Heart right ventricle (tissue), 16 donors: ENCODE data around the gene IRS4. TPM values are rescaled to one million over a fixed set of nuclear protein-coding genes. Genes with fewer than 3 reads are reported as not detected.
A peak's percentile ranks its signal among the peaks of the same experiment; 100 is the strongest.

Experiments used
- ATAC-seq, 8 donors: fragments of 200-7000 bp; cut with Tn5 transposase; one replicate each; pipeline ENCODE4 v1.9.1; 2020; ENCODE audit warnings: mild to moderate bottlenecking in 8 of 8, moderate library complexity in 8 of 8, moderate number of reproducible peaks in 1 of 8
- DNase-seq, 2 donors: peaks; one replicate each; pipeline ENCODE4 v3.0.0-alpha.2; 2020
- H3K27ac ChIP-seq, 10 donors: fragments of 200-600 bp; sonication (generic) in 2 of 10; one replicate each; pipeline versions ENCODE4 v1.5.0 to v1.8.0; 2020 to 2022; ENCODE audit warnings: mild to moderate bottlenecking in 3 of 10
- H3K27me3 ChIP-seq, 7 donors: fragments of 200-600 bp; one replicate each; pipeline ENCODE4 v1.8.0; 2021 to 2022; ENCODE audit warnings: mild to moderate bottlenecking in 2 of 7
- H3K36me3 ChIP-seq, 9 donors: fragments of 200-600 bp; sonication (generic) in 1 of 9; one replicate each; pipeline versions ENCODE4 v1.5.0 to v1.8.0; 2020 to 2022; ENCODE audit warnings: mild to moderate bottlenecking in 2 of 9
- H3K4me1 ChIP-seq, 9 donors: fragments of 200-600 bp; sonication (generic) in 1 of 9; one replicate each; pipeline versions ENCODE4 v1.5.0 to v1.8.0; 2020 to 2022; ENCODE audit warnings: mild to moderate bottlenecking in 4 of 9
- H3K4me3 ChIP-seq, 10 donors: fragments of 200-600 bp; sonication (generic) in 2 of 10; one replicate each; pipeline versions ENCODE4 v1.5.0 to v1.8.0; 2020 to 2022; ENCODE audit warnings: mild to moderate bottlenecking in 7 of 10, moderate library complexity in 2 of 10
- H3K9me3 ChIP-seq, 11 donors: fragments of 200-600 bp in 10 of 11; sonication (generic) in 2 of 11; one replicate each; pipeline versions ENCODE4 v1.5.0 to v1.8.0; 2013 to 2022; ENCODE audit warnings: mild to moderate bottlenecking in 2 of 11, control low read depth in 1 of 11, moderate library complexity in 1 of 11
- WGBS, 2 donors: extraction: QIAGEN DNeasy Blood & Tissue Kit; methylation state at CpG; one replicate each; pipeline ENCODE4 v1.1.7; 2013; ENCODE audit warnings: inconsistent platforms in 1 of 2; 5-methylcytosine and 5-hydroxymethylcytosine counted together
- intact Hi-C, 10 donors: fragments of 100-400 bp; cut with DNase I; formaldehyde crosslinking; loops; one replicate each; pipeline versions ENCODE4 v1.11.1 to v1.14.2; 2022
- polyA plus RNA-seq, 2 donors: library from polyadenylated mRNA; stranded (reverse); fragments of 200-250 nt; gene quantifications; one replicate each; pipeline ENCODE4 v1.2.3, GENCODE V29; 2013
- total RNA-seq, 10 donors: library from RNA; stranded (reverse); fragmentation: NEBNext Ultra II Directional in 3 of 10; extraction: Animal tissue kit (Norgen Biotek cat#: 25700) in 3 of 10; gene quantifications; one replicate each; pipeline versions ENCODE4 v1.2.1 to v1.2.4, GENCODE V29; 2021 to 2023
- TF ChIP-seq, protein P1 (sequence below), 9 donors: fragments of 200-600 bp; sonication (generic) in 2 of 9; IDR thresholded peaks; one replicate each; pipeline versions ENCODE4 v1.5.0 to v1.8.0; 2021 to 2022; ENCODE audit warnings: antibody characterized with exemption in 9 of 9, mild to moderate bottlenecking in 5 of 9, moderate library complexity in 1 of 9
- donor health status: Arrhythmogenic right ventricular cardiomyopathy.
- donor health status: ischemic (EF 13 %, LVEDD 7.1; RV severe dilation, severe dysfunction).
- donor health status: healthy with polysubstance abuse.
- donor health status: DM: no; HTN: yes; CAD: no.
- donor health status: DM: no; HTN: no; CAD: no.
- donor health status: ischemic (EF 25% LVEDD 6.9; RV normal size, moderate dysfunction).
- donor health status: ischemic (EF 25% LVEDD 5.7; RV mildly dilated, moderate dysfunction).
- donor health status: healthy.
- donor health status: DM: yes; HTN: yes; CAD: no.
- donor health status: Ischemic cardiomyopathy.
- donor health status: ischemic (EF 35%, LVEDD 5.7; RV mildly dilated, moderate dysfunction).
- donor health status: nonischemic (EF 11% LVEDD 7.7; RV severe dilation, severe dysfunction).
- donor health status: DM: yes; HTN: yes; CAD: no.
- donor health status: PGD.
- donor health status: ischemic (EF 29% LVEDD 5.4; RV normal size, mild dysfunction).
- donor health status: nonischemic (EF 23%, LVEDD 6.1; RV moderate dilation, normal function).

The IRS4 gene
- total and polyA plus RNA-seq, 12 donors, result not detected

DNA sequence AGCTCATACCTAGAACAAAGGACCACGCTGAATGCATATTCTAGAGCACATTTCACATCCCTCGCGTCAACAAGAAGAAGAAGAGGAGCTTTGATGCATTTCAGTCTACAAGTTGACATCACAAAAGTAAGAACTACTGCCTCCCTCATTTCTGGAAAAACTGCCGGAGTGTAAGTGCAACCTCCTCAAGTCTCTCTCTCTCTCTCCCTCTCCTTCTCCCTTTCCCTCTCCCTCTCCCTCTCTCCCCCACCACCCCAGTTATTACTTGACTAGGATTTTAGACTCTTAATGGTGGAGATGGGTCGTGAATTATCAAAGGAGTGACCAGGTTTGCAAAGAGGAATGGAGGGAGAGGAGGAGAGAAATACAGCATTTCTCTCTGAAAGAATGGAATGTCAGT lies 1.4 kb upstream of the IRS4 start:
- 22 to 37% methylated on average over 5 of the region's 5 CpGs for WGBS, 2 donors
- intact Hi-C loops, result no loop called here
- no peaks in the 10 kb centered on the region for H3K9me3 ChIP-seq
- H3K27ac ChIP-seq, result no peak overlapping the region
- TF ChIP-seq, protein P1, sequence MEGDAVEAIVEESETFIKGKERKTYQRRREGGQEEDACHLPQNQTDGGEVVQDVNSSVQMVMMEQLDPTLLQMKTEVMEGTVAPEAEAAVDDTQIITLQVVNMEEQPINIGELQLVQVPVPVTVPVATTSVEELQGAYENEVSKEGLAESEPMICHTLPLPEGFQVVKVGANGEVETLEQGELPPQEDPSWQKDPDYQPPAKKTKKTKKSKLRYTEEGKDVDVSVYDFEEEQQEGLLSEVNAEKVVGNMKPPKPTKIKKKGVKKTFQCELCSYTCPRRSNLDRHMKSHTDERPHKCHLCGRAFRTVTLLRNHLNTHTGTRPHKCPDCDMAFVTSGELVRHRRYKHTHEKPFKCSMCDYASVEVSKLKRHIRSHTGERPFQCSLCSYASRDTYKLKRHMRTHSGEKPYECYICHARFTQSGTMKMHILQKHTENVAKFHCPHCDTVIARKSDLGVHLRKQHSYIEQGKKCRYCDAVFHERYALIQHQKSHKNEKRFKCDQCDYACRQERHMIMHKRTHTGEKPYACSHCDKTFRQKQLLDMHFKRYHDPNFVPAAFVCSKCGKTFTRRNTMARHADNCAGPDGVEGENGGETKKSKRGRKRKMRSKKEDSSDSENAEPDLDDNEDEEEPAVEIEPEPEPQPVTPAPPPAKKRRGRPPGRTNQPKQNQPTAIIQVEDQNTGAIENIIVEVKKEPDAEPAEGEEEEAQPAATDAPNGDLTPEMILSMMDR (IDR thresholded peaks at IDR 0.05), result no peak
- no peak for ATAC-seq
- peaks cover 0 to 13% (median 0%) of the 10 kb centered on the region in 9 donors for H3K4me1 ChIP-seq
- no peak overlapping the region for H3K4me3 ChIP-seq
- H3K27me3 ChIP-seq, result peaks cover 0 to 99% (median 64%) of the 10 kb centered on the region in 7 donors
- no peaks in the 10 kb centered on the region for H3K36me3 ChIP-seq
- DNase-seq, result no peak

DNA sequence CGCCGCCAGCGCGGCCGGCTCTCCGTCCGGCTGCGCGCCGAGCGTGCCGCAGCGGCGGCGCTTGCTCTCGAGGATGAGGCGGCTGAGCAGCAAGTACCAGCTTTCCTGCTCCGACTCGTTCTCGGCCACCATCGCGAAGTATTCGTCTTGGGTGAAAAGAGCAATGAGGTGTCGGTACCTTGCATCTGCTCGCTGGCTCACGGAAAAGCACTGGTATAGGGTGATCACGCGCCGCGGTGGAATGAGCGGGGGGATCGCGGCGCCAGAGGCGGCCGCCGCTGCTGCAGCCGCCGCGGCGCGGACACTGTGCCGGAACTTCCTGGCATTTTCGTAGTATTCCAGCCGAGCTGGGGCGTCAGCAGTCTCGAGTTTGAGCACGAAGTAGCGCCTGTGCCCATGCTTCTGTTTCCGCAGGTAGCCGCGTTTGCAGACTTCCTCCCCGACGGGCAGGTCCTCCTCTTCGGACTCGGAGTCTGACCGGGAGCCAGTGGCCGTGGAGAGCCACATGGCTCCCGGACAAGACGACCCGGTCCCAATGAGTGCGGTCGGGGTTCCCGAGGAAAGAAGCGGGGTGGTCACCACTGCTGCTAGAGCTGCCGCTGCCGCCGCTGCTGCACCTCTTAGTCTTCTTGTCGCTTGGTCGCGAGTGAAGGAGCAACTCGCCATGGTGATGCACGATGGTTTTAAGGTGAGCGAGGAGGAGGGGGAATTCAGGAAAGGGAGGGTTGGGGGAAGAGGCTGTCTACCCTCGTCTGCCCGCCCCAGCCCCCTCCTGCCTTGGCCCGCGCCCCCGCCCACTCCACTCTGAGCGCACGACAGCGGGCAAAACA lies 469 bp downstream of the IRS4 start:
- DNase-seq, result no peak
- Histone ChIP-seq H3K9me3 (no peaks in the 10 kb centered on the region), H3K27ac (no peak overlapping the region), H3K4me3 (peak overlapping the region in 8 of 10 donors; percentile 27 to 47 (median 34)), H3K27me3 (peaks cover 0 to 100% (median 82%) of the 10 kb centered on the region in 7 donors), H3K36me3 (no peaks in the 10 kb centered on the region), H3K4me1 (peaks cover 0 to 13% (median 0%) of the 10 kb centered on the region in 9 donors)
- intact Hi-C loops, result no loop called here
- WGBS, 2 donors, result 1 to 2% methylated on average over 74 to 82 of the region's 82 CpGs
- TF ChIP-seq, protein P1 (IDR thresholded peaks at IDR 0.05), result no peak
- ATAC-seq, result peak in 2 of 8 donors; percentile 11 to 30

DNA sequence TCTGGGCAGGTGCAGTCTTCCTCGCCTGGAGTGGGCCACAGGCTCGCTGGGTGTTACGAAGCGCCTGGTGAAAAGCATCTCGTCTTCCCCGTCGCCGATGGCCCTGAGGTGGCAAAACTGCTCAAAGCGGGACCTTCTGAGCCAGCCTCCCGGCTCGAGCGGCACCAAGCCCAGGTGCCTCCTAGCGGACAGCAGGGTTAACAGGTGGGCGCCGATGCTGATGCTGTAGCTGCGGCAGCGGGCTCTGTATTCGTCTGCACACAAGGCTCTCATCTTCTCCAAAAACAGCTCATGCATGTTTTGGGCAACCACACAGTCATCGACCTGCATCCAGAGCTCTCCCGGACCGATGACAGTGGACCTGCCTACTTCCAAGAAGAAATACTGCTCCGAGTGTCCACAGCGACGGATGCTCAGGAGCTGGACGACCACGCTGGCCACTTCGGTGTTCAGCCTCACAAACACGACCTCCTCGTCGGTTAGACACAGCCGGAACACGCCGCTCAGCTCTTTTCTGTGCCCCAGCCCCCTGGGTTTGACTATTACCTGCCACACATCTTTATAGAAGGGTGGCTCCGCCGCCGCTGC lies 1.2 kb downstream of the IRS4 start:
- DNase-seq (no peak), ATAC-seq (no peak)
- peaks cover 0 to 13% (median 0%) of the 10 kb centered on the region in 9 donors for H3K4me1 ChIP-seq
- H3K9me3 ChIP-seq, result no peaks in the 10 kb centered on the region
- peak overlapping the region in 2 of 10 donors; percentile 27 to 37 for H3K4me3 ChIP-seq
- intact Hi-C loops, result no loop called here
- TF ChIP-seq, protein P1 (IDR thresholded peaks at IDR 0.05), result no peak
- 5 to 6% methylated on average over 21 to 36 of the region's 36 CpGs for WGBS, 2 donors
- H3K27me3 ChIP-seq, result peaks cover 0 to 99% (median 84%) of the 10 kb centered on the region in 7 donors
- no peaks in the 10 kb centered on the region for H3K36me3 ChIP-seq
- no peak overlapping the region for H3K27ac ChIP-seq

DNA sequence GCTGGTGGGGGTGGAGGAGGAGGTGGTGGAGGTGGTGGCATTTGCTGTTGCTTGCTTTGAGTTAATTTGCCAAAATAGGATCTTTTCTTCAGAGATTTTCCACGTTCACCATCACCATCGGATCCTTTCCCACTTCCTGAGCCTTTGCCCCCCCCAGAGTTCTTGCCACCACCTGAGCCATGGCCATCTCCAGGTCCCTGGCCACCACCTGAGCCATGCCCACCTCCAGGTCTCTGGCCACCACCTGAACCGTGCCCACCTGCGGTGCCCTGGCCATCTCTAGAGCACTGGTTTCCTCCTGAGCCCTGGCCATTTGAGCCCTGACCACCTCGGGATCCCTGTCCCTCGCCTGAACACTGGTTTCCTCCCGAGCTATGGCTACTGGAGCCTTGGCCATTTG lies 1.9 kb downstream of the IRS4 start:
- H3K27me3 ChIP-seq, result peaks cover 0 to 98% (median 77%) of the 10 kb centered on the region in 7 donors
- H3K9me3 ChIP-seq, result no peaks in the 10 kb centered on the region
- H3K27ac ChIP-seq, result no peak overlapping the region
- DNase-seq, result no peak
- ATAC-seq, result no peak
- H3K36me3 ChIP-seq, result no peaks in the 10 kb centered on the region
- WGBS, 2 donors, result 62 to 69% methylated on average over 7 of the region's 7 CpGs
- TF ChIP-seq, protein P1 (IDR thresholded peaks at IDR 0.05), result no peak
- no peak overlapping the region for H3K4me3 ChIP-seq
- H3K4me1 ChIP-seq, result peaks cover 0 to 13% (median 0%) of the 10 kb centered on the region in 9 donors
- intact Hi-C loops, result no loop called here
